SU-DHL-6 (cell line): ENCODE measurements around the gene POLG2.

Experiments used
- H2AFZ ChIP-seq: fragments of 200-600 bp; sonication (generic); 2 replicates; pipeline ENCODE4 v1.6.1; 2014; ENCODE audit warnings: low read depth, mild to moderate bottlenecking, moderate library complexity, mixed read lengths, antibody characterized with exemption, low read length; ENCODE audit not compliant: severe bottlenecking
- H3F3A ChIP-seq: fragments of 200-600 bp; shearing (Covaris generic); 2 replicates; pipeline ENCODE4 v1.6.0; 2016; ENCODE audit warnings: antibody characterized with exemption, mild to moderate bottlenecking; ENCODE audit not compliant: insufficient read depth
- H3K27ac ChIP-seq: fragments of 200-600 bp; sonication (generic); 2 replicates; pipeline ENCODE4 v1.5.1; 2016; ENCODE audit warnings: low read depth, mild to moderate bottlenecking, low read length, moderate library complexity, mixed read lengths
- H3K27me3 ChIP-seq: fragments of 200-600 bp; sonication (generic), shearing (Covaris generic); 2 replicates; pipeline ENCODE4 v1.6.0; 2014; ENCODE audit warnings: mild to moderate bottlenecking, low read length
- H3K36me3 ChIP-seq: fragments of 200-600 bp; sonication (generic); 2 replicates; pipeline ENCODE4 v1.6.1; 2014; ENCODE audit warnings: mild to moderate bottlenecking, low read length, mixed read lengths
- H3K4me2 ChIP-seq: fragments of 300-600, 200-600 bp; shearing (Covaris generic), sonication (generic); 2 replicates; pipeline ENCODE4 v1.6.0; 2014; ENCODE audit warnings: low read length, low read depth, mild to moderate bottlenecking; ENCODE audit not compliant: poor library complexity, severe bottlenecking
- H3K4me3 ChIP-seq: fragments of 200-600 bp; sonication (generic); 2 replicates; pipeline ENCODE4 v1.5.1; 2014; ENCODE audit warnings: antibody characterized with exemption, low read length, mild to moderate bottlenecking, mixed read lengths; ENCODE audit not compliant: insufficient read depth, poor library complexity, severe bottlenecking
- H3K79me2 ChIP-seq: fragments of 200-600 bp; sonication (generic); 2 replicates; pipeline ENCODE4 v1.6.1; 2014; ENCODE audit warnings: mild to moderate bottlenecking, low read length, moderate library complexity; ENCODE audit not compliant: insufficient read depth
- H3K9ac ChIP-seq: fragments of 200-600 bp; sonication (generic); 2 replicates; pipeline ENCODE4 v1.7.0; 2014; ENCODE audit warnings: mild to moderate bottlenecking, low read length
- H3K9me2 ChIP-seq: fragments of 200-600 bp; sonication (generic); replicated peaks from 2 replicates; pipeline ENCODE4 v1.6.1; 2014; ENCODE audit warnings: low read length; ENCODE audit not compliant: insufficient read depth
- H3K9me3 ChIP-seq: fragments of 200-600 bp; sonication (generic); 2 replicates; pipeline ENCODE4 v1.6.1; 2014; ENCODE audit warnings: low read length, mixed read lengths; ENCODE audit not compliant: insufficient read depth
- H4K20me1 ChIP-seq: fragments of 200-600 bp; sonication (generic); 2 replicates; pipeline ENCODE4 v1.6.1; 2014; ENCODE audit warnings: low read depth, mild to moderate bottlenecking, antibody characterized with exemption, low read length, moderate library complexity, mixed read lengths
- EZH2phosphoT487 ChIP-seq: fragments of 200-600 bp; sonication (generic), shearing (Covaris generic); conservative IDR thresholded peaks from 2 replicates; pipeline ENCODE4 v1.6.1; 2018; ENCODE audit warnings: mild to moderate bottlenecking, antibody characterized with exemption, low read length, moderate library complexity, mixed read lengths
- TF ChIP-seq, protein P1 (sequence below): fragments of 200-600 bp; sonication (generic); IDR thresholded peaks from one replicate; pipeline ENCODE4 v1.5.1; 2017; ENCODE audit warnings: antibody characterized with exemption, mild to moderate bottlenecking, low read length, moderate library complexity; ENCODE audit not compliant: insufficient read depth, poor library complexity, severe bottlenecking

POLG2 gene

DNA sequence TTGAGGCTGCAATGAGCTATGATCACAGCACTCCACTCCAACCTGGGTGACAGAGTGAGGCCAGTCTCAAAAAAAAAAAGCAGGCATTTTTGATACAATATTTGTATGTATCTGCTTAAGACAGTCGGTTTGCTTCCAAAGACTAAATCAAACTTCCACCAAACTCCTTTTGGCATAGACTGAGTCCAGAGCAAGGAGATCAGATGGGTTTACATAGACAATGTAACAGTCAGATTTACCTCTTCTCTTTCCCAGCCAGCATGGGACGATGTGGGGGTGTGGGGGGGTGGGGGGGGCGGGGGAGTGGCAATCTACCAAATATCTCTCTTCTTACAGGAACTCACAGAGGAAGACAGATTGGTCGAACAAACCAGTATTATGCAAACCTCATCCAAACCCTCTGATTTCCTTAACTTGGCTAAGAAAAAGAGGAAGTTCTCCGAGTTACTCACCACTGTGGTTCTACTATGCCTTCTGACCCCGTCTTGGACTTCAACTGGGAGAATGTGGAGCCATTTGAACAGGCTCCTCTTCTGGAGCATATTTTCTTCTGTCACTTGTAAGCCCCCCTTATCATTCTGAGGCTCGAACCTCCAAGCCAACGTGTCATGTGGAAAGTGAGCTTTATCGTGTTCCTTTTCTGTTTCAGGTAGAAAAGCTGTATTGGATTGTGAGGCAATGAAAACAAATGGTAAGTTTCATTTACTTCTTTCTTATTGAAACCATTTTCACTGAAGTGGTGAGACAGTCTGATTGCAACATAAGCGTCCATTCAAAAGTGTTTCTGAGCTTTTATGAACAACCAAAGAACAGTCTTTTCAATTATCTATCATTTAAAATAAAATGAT, 48.0 kb downstream of the POLG2 start, which contains the start of gene MILR1:
Gene MILR1 (plus strand): TSS at position 451 of the 848 bp plus-strand sequence. CDS start 54 bp downstream, at position 505.
- Histone ChIP-seq H3K4me3 (peak within 1 kb of the TSS; percentile 42), H3K79me2 (no peaks in the 10 kb centered on the region), H2AFZ (peak within 1 kb of the TSS; percentile 57), H3F3A (no peaks in the 10 kb centered on the region), H3K27ac (peak within 1 kb of the TSS; percentile 27; the same call in 1 of the 2 replicates), H3K4me2 (peak within 1 kb of the TSS; percentile 62), H3K9ac (peak within 1 kb of the TSS; percentile 24; the same call in 1 of the 2 replicates), H3K27me3 (no peaks in the 10 kb centered on the region), H3K9me2 (no peaks in the 10 kb centered on the region), H4K20me1 (no peaks in the 10 kb centered on the region), H3K9me3 (no peaks in the 10 kb centered on the region), H3K36me3 (no peaks in the 10 kb centered on the region)
- no peak for TF ChIP-seq EZH2phosphoT487
- TF ChIP-seq, protein P1, sequence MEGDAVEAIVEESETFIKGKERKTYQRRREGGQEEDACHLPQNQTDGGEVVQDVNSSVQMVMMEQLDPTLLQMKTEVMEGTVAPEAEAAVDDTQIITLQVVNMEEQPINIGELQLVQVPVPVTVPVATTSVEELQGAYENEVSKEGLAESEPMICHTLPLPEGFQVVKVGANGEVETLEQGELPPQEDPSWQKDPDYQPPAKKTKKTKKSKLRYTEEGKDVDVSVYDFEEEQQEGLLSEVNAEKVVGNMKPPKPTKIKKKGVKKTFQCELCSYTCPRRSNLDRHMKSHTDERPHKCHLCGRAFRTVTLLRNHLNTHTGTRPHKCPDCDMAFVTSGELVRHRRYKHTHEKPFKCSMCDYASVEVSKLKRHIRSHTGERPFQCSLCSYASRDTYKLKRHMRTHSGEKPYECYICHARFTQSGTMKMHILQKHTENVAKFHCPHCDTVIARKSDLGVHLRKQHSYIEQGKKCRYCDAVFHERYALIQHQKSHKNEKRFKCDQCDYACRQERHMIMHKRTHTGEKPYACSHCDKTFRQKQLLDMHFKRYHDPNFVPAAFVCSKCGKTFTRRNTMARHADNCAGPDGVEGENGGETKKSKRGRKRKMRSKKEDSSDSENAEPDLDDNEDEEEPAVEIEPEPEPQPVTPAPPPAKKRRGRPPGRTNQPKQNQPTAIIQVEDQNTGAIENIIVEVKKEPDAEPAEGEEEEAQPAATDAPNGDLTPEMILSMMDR = no peak

DNA sequence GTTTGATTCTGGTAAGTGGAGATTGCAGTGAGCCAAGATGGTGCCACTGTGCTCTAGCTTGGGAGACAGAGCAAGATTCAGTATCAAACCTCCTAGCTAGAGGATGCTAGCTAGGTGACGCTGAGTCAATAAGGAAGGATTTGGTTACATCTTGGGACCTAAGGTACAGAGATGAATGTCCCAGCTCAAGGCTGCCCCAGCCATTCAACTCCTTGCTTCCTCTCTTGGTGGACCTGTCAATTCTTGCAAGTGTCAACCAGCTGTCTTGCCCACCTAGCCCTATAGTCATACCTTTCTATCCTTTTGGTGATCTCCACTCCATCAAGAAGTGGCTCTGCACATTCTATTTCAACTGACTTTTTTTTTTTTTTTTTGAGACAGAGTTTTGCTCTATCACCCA, 49.3 kb downstream of the POLG2 start:
- Histone ChIP-seq H3K9me2 (no peaks in the 10 kb centered on the region), H3K27me3 (no peaks in the 10 kb centered on the region), H3K27ac (no peak overlapping the region), H3K9me3 (no peaks in the 10 kb centered on the region), H3K79me2 (no peaks in the 10 kb centered on the region), H3F3A (no peaks in the 10 kb centered on the region), H4K20me1 (no peaks in the 10 kb centered on the region), H3K4me3 (no peak overlapping the region), H3K36me3 (no peaks in the 10 kb centered on the region), H3K4me2 (no peak overlapping the region), H2AFZ (no peak overlapping the region), H3K9ac (no peak overlapping the region)
- no peak for TF ChIP-seq EZH2phosphoT487
- TF ChIP-seq, protein P1 = no peak

DNA sequence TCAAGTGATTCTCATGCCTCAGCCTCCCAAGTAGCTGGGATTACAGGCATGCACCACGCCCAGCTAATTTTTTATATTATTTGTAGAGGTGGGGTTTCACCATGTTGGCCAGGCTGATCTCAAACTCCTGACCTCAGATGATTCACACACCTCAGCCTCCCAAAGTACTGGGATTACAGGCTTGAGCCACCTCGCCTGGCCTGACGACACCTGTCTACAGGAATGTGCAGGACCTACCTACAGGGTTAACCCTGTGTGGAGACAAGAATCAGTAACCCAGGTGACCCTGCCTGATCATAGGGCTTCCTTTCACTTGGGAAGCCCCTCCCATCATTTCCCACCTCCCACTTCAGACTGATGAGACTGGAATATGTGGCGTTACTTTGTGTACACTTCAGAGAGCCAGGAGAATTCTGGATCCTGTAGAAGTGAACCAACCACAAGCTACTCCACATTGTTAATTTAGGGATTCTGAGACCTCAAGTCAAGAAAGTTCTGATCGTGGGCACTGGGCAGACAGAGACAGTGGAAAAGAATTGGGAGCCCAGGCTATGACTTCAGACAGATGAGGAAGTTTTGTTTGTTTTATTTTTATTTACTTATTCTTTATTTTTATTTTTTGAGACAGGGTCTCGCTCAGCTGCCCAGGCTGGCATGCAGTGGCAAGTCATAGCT, 53.6 kb downstream of the POLG2 start:
- no peak overlapping the region for H3K4me3 ChIP-seq
- H3K27ac ChIP-seq = no peak overlapping the region
- no peaks in the 10 kb centered on the region for H4K20me1 ChIP-seq
- H3K9me2 ChIP-seq = no peaks in the 10 kb centered on the region
- TF ChIP-seq EZH2phosphoT487 = no peak
- TF ChIP-seq, protein P1 = no peak
- H3K9me3 ChIP-seq = peaks cover 12% of the 10 kb centered on the region; the same call in 1 of the 2 replicates
- H3K9ac ChIP-seq = no peak overlapping the region
- H3K4me2 ChIP-seq = no peak overlapping the region
- no peaks in the 10 kb centered on the region for H3K36me3 ChIP-seq
- H2AFZ ChIP-seq = no peak overlapping the region
- H3F3A ChIP-seq = no peaks in the 10 kb centered on the region
- no peaks in the 10 kb centered on the region for H3K79me2 ChIP-seq
- no peaks in the 10 kb centered on the region for H3K27me3 ChIP-seq
